HG02943 (cell line): ENCODE results near the gene L3MBTL2.

Experiments
- ATAC-seq: cut with Tn5 transposase; IDR thresholded peaks from one replicate; pipeline ENCODE4 v1.9.1; 2021; ENCODE audit warnings: mild to moderate bottlenecking, low read depth, moderate library complexity; ENCODE audit not compliant: unreplicated experiment

The L3MBTL2 gene

DNA sequence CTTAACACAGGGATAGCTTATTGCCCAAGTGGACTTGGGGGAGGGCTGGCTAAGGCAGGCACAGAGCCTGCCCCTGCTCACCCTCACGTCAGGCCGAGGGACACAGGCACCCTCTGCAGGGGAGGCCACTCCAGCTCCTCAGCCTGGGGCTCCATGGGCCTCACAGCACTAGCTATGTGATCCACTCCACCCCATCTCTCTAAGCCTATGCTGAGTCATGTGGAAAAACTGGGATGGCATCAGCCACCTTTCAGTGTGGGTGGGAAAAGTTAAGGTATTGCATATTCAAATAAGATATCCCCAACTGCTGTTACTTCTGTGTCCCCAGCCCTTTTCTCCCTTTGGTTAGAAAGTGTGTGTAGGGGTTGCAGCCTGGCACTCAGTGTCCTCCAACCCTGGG, 58.6 kb downstream of the L3MBTL2 start:
- no peak for ATAC-seq

DNA sequence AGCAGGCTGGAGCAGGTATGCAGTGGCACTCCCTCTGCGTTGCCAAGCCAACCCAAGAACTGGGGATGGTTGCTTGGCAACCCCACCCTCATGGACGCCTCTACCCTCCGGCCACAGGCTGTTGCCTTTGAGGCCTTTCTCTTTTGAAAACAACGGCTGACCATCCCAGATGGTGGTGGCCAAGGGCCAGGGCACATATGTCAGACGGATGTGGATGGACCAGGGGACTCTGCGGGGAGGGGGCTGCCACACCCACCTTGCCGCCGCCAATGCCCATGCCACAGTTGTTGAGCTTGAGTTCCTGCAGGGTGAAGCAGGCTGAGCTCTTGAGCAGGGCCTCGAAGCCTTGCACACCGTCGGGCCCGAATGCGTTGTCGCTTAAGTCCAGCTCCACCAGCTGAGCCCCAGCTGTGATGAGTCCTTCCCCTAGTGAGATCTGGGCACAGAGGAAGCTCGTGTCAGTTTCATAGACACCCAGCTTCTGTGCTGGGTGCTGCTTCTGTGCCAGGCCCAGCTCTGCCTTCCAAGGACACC, 59.4 kb downstream of the L3MBTL2 start:
- ATAC-seq, result no peak

DNA sequence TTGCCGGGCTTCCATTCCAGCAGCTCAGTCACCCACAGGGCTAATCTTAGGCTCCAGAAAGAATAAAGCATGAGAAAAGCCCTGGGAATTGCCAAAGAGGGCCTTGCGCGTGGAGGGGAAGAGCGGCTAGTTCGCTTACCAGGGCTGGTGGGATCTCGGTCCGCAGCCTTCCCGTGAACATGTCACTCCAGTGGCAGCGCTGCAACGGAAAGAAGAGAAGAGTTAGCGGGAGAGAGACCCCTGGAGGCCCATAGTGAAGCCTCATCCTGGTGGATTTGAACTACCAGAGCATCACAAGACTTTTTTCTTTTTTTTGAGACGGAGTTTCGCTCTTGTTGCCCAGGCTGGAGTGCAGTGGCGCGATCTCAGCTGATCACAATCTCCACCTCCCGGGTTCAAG, 62.8 kb downstream of the L3MBTL2 start:
- no peak for ATAC-seq

DNA sequence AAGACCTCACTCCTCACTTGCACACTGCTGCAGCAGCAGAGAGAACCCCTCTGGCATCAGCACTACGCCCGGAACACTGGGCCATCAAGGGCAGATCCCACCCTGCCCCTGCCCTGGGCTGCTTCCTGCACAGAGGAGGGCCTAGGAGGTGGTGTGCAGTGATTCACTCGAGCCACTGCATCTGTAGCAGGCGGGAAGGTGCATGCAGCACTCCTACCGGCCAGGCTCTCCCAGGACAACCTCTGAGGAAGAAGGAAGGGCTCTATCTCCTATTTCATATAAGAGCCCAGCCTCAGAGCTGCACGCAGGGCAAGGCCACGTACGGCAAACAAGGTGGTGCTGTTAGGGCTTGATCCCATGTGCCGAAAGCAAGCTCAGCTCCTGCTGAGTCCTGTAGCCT, 66.7 kb downstream of the L3MBTL2 start:
- no peak for ATAC-seq

DNA sequence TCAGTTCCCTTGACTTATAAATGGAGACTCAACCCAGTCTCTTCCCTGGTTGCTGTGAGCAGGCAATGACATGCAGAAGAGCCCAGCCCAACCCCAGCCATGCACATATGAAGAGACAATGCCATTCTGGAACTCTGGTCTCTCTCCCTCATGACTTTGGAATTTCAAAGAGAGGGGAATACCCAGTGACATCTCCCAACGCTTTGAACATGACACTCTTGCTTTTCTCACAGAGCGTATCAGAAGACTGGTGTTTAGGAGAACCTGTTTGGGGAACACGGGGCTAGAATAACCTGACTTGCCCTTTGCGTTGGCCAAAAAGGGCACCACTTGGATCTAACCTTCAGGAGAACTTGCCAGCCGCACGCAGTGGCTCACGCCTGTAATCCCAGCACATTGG, 68.0 kb downstream of the L3MBTL2 start:
- no peak for ATAC-seq

DNA sequence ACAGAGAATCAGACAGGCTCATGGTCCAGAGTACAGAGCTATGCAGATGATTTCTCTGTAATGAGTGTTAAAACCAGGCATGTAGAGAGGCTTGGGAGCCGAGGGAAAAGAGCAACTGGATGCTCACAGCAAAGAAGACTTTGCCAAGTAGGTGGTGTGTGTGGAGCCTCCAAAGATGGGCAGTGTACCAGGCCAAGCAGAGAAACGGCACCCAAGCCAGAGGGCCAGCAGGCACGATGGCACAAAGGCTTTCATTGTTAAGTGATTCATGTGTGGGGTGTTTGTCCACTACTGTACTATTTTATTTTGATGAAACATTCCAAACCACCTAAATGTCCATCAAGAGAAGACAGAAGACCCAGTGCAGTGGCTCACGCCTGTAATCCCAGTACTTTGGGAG, 69.7 kb downstream of the L3MBTL2 start:
- no peak for ATAC-seq

DNA sequence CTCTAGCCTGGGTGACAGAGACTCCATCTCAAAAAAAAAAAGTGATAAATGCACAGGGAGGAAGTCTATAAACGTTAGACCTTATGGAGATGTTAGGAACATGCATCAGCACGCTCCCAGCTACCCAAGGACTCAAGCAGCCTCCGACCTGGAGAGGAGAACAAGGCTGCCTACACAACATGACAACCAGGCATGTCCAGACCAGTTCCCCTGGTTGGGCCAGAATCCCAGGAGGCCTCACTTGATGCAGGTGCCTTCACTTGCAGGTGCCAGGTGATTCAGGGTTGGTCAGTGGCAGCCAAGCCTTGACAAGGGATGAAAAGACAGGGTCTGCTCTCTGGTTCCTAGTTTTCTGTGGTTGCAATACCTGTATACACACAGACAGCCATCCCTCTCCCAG, 75.0 kb downstream of the L3MBTL2 start:
- ATAC-seq, result no peak

DNA sequence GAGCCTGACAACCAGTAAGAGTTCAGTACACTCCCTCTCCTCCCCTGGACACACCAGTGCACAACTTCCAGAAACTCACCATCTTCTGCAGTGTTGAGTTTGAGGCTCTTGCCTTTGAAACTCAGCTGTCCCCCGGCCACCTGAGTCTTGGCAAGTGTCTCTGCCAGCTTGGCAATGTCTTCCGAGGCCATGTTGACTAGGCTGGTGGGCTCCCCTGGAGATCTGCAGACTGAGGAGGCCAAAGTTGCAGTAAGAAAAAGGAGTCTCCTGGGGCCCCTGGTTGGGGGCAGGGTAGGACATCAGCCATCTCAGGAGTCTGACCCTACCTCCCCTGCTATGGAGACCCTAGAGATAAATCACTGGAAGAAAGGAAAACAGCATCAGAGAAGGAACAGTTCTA, 75.7 kb downstream of the L3MBTL2 start:
- no peak for ATAC-seq
